ENCODE data around the gene MRFAP1L1.

MRFAP1L1 gene

GRCh38 chr4:6724421-6725111 is 14.9 kb upstream of the MRFAP1L1 start:
- Histone ChIP-seq H4K20me1 (ENCODE audit: insufficient read depth, low read length) (no peaks in the 10 kb centered on the region), H3K36me3 (ENCODE audit: insufficient read depth, low read length) (no peaks in the 10 kb centered on the region), H3K4me3 (ENCODE audit: low read depth, low read length, poor library complexity, severe bottlenecking) (no peak overlapping the region), H3K4me1 (ENCODE audit: insufficient read depth, low read length, severe bottlenecking) (no peaks in the 10 kb centered on the region), H3F3A (ENCODE audit: insufficient read depth, low read length) (no peaks in the 10 kb centered on the region), H3K4me2 (ENCODE audit: low read length) (no peak overlapping the region), H3K9me2 (ENCODE audit: low read depth, low read length) (no peaks in the 10 kb centered on the region), H3K27me3 (ENCODE audit: insufficient read depth, low read length) (no peaks in the 10 kb centered on the region; the same call in 1 of the 2 replicates), H3K79me2 (ENCODE audit: insufficient read depth, low read length) (no peaks in the 10 kb centered on the region), H3K9me3 (ENCODE audit: low read length) (no peaks in the 10 kb centered on the region), H3K27ac (ENCODE audit: low read depth, low read length, poor library complexity, severe bottlenecking) (no peak overlapping the region), H2AFZ (ENCODE audit: low read length) (no peak overlapping the region), H3K9ac (ENCODE audit: low read length) (no peak overlapping the region)
- TF ChIP-seq EZH2 (IDR thresholded peaks at IDR 0.05; ENCODE audit: borderline replicate concordance, low read length) (no peak), CTCF (IDR thresholded peaks at IDR 0.05; ENCODE audit: low read length) (no peak)

GRCh38 chr4:6723851-6724250 is 14.2 kb upstream of the MRFAP1L1 start:
- Histone ChIP-seq H3F3A (ENCODE audit: insufficient read depth, low read length) (no peaks in the 10 kb centered on the region), H3K9ac (ENCODE audit: low read length) (no peak overlapping the region), H3K79me2 (ENCODE audit: insufficient read depth, low read length) (no peaks in the 10 kb centered on the region), H3K9me3 (ENCODE audit: low read length) (no peaks in the 10 kb centered on the region), H3K9me2 (ENCODE audit: low read depth, low read length) (no peaks in the 10 kb centered on the region), H3K4me3 (ENCODE audit: low read depth, low read length, poor library complexity, severe bottlenecking) (no peak overlapping the region), H3K27ac (ENCODE audit: low read depth, low read length, poor library complexity, severe bottlenecking) (no peak overlapping the region), H4K20me1 (ENCODE audit: insufficient read depth, low read length) (no peaks in the 10 kb centered on the region), H3K27me3 (ENCODE audit: insufficient read depth, low read length) (no peaks in the 10 kb centered on the region; the same call in 1 of the 2 replicates), H3K4me2 (ENCODE audit: low read length) (no peak overlapping the region), H3K4me1 (ENCODE audit: insufficient read depth, low read length, severe bottlenecking) (no peaks in the 10 kb centered on the region), H2AFZ (ENCODE audit: low read length) (no peak overlapping the region), H3K36me3 (ENCODE audit: insufficient read depth, low read length) (no peaks in the 10 kb centered on the region)
- TF ChIP-seq EZH2 (IDR thresholded peaks at IDR 0.05; ENCODE audit: borderline replicate concordance, low read length) (no peak), CTCF (IDR thresholded peaks at IDR 0.05; ENCODE audit: low read length) (no peak)

GRCh38 chr4:6722891-6723290 is 13.2 kb upstream of the MRFAP1L1 start:
- Histone ChIP-seq H3K27ac (ENCODE audit: low read depth, low read length, poor library complexity, severe bottlenecking) (no peak overlapping the region), H3K9me2 (ENCODE audit: low read depth, low read length) (no peaks in the 10 kb centered on the region), H3K9me3 (ENCODE audit: low read length) (no peaks in the 10 kb centered on the region), H3K9ac (ENCODE audit: low read length) (no peak overlapping the region), H4K20me1 (ENCODE audit: insufficient read depth, low read length) (no peaks in the 10 kb centered on the region), H3K4me3 (ENCODE audit: low read depth, low read length, poor library complexity, severe bottlenecking) (no peak overlapping the region), H3K79me2 (ENCODE audit: insufficient read depth, low read length) (no peaks in the 10 kb centered on the region), H3K4me1 (ENCODE audit: insufficient read depth, low read length, severe bottlenecking) (no peaks in the 10 kb centered on the region), H3K36me3 (ENCODE audit: insufficient read depth, low read length) (no peaks in the 10 kb centered on the region; the same call in 1 of the 2 replicates), H3K27me3 (ENCODE audit: insufficient read depth, low read length) (no peaks in the 10 kb centered on the region), H3K4me2 (ENCODE audit: low read length) (no peak overlapping the region), H2AFZ (ENCODE audit: low read length) (no peak overlapping the region), H3F3A (ENCODE audit: insufficient read depth, low read length) (no peaks in the 10 kb centered on the region)
- TF ChIP-seq EZH2 (IDR thresholded peaks at IDR 0.05; ENCODE audit: borderline replicate concordance, low read length) (no peak), CTCF (IDR thresholded peaks at IDR 0.05; ENCODE audit: low read length) (no peak)

Measured in OCI-LY1 (cell line).